ENCODE results near the gene SIDT1. TPM values are rescaled to one million over a fixed set of nuclear protein-coding genes. Genes with fewer than 3 reads are reported as not detected.
A peak's percentile ranks its signal among the peaks of the same experiment; 100 is the strongest.

SIDT1 gene
- total RNA-seq, 5 donors from 2014 or later (not counting 1 experiment from before 2014, with no cell fraction given): 44.9 to 75.5 (median 48.7) TPM

GRCh38 chr3:113535898-113536297 is 3.5 kb downstream of the SIDT1 start:
- Mint-ChIP-seq H3K27ac (peak overlapping the region in 1 of 2 donors; percentile 30), H3K4me3 (peak overlapping the region; percentile 34 to 57 (median 37)), H3K4me1 (peaks cover 70 to 75% (median 71%) of the 10 kb centered on the region in 3 donors), H3K9me3 (no peaks in the 10 kb centered on the region), H3K27me3 (no peaks in the 10 kb centered on the region), H3K36me3 (peaks cover 43% of the 10 kb centered on the region)
- H3K4me3 ChIP-seq (ENCODE audit: control insufficient read depth in 1 of 2, extremely low read depth in 1 of 2, low read length in 1 of 2): no peak overlapping the region
- POLR2A ChIA-PET: no interaction called here
- ATAC-seq (replicated peaks in 1 of 4) (no peak), DNase-seq (peak in 1 of 35 experiments; percentile 46)
- H3K36me3 ChIP-seq (ENCODE audit: control insufficient read depth in 2 of 2, extremely low read depth in 1 of 2, insufficient read depth in 1 of 2, low read length in 1 of 2): peaks cover 3 to 11% of the 10 kb centered on the region in 2 donors
- H3K4me1 ChIP-seq (ENCODE audit: control insufficient read depth in 1 of 2, extremely low read depth in 1 of 2, insufficient read depth in 2 of 2, low read length in 2 of 2): peaks cover 22 to 33% of the 10 kb centered on the region in 2 experiments
- no peaks in the 10 kb centered on the region for H3K27me3 ChIP-seq (replicated peaks in 1 of 2; ENCODE audit: control insufficient read depth in 2 of 2, extremely low read depth in 1 of 2, insufficient read depth in 2 of 2, low read length in 1 of 2)
- no CpG with 5 or more reads among the region's 5 CpGs for WGBS (ENCODE audit: insufficient coverage)
- CTCF ChIA-PET: interaction anchor here (1.3 to 2.0 kb wide), 5 partner anchors 11 to 42 kb away, joined by 4 to 11 read pairs (median 6); partner anchors contain the start of gene SPICE1 (in 1 of the 2)
- no peak overlapping the region for H3K27ac ChIP-seq (ENCODE audit: low read length)
- no peaks in the 10 kb centered on the region for H3K9me3 ChIP-seq

- H3K4me1 ChIP-seq (ENCODE audit: control insufficient read depth in 1 of 2, extremely low read depth in 1 of 2, insufficient read depth in 2 of 2, low read length in 2 of 2): peaks cover 19 to 28% of the 10 kb centered on the region in 2 experiments
- no peak for ATAC-seq (replicated peaks in 1 of 4)
- Mint-ChIP-seq H3K9me3 (no peaks in the 10 kb centered on the region), H3K27me3 (no peaks in the 10 kb centered on the region), H3K4me1 (peaks cover 62 to 68% (median 64%) of the 10 kb centered on the region in 3 donors), H3K27ac (peak overlapping the region; percentile 16 to 19), H3K4me3 (peak overlapping the region in 2 of 3 donors; percentile 14 to 57), H3K36me3 (peaks cover 45% of the 10 kb centered on the region)
- no peaks in the 10 kb centered on the region for H3K27me3 ChIP-seq (replicated peaks in 1 of 2; ENCODE audit: control insufficient read depth in 2 of 2, extremely low read depth in 1 of 2, insufficient read depth in 2 of 2, low read length in 1 of 2)
- H3K27ac ChIP-seq (ENCODE audit: low read length): no peak overlapping the region
- no peaks in the 10 kb centered on the region for H3K9me3 ChIP-seq
- H3K36me3 ChIP-seq (ENCODE audit: control insufficient read depth in 2 of 2, extremely low read depth in 1 of 2, insufficient read depth in 1 of 2, low read length in 1 of 2): peaks cover 3 to 11% of the 10 kb centered on the region in 2 donors
- DNase-seq: no peak
- ChIA-PET POLR2A (interaction anchor here in 1 of 2 donors (0.6 to 1.2 kb wide), 2 partner anchors 10 to 1067 kb away, joined by 3 read pairs; no protein-coding TSS in a partner anchor), CTCF (interaction anchor here (0.7 to 2.0 kb wide), 7 partner anchors 10 to 43 kb away, joined by 3 to 11 read pairs (median 5); partner anchors contain the start of gene SPICE1 (in 1 of the 2))
- no peak overlapping the region for H3K4me3 ChIP-seq (ENCODE audit: control insufficient read depth in 1 of 2, extremely low read depth in 1 of 2, low read length in 1 of 2)
These were observed 4.3 kb downstream of the SIDT1 start for GRCh38 chr3:113536627-113537101.

GRCh38 chr3:113537155-113537554 is 4.8 kb downstream of the SIDT1 start:
- ChIA-PET POLR2A (interaction anchor here in 1 of 2 donors (0.6 to 1.2 kb wide), 2 partner anchors 9 to 1068 kb away, joined by 3 read pairs; no protein-coding TSS in a partner anchor), CTCF (interaction anchor here (0.7 to 2.0 kb wide), 6 partner anchors 10 to 44 kb away, joined by 3 to 11 read pairs (median 4); no protein-coding TSS in a partner anchor)
- Histone ChIP-seq H3K9me3 (no peaks in the 10 kb centered on the region), H3K27ac (ENCODE audit: low read length) (no peak overlapping the region), H3K36me3 (ENCODE audit: control insufficient read depth in 2 of 2, extremely low read depth in 1 of 2, insufficient read depth in 1 of 2, low read length in 1 of 2) (peaks cover 3 to 11% of the 10 kb centered on the region in 2 donors), H3K4me1 (ENCODE audit: control insufficient read depth in 1 of 2, extremely low read depth in 1 of 2, insufficient read depth in 2 of 2, low read length in 2 of 2) (peaks cover 17 to 28% of the 10 kb centered on the region in 2 experiments), H3K27me3 (replicated peaks in 1 of 2; ENCODE audit: control insufficient read depth in 2 of 2, extremely low read depth in 1 of 2, insufficient read depth in 2 of 2, low read length in 1 of 2) (no peaks in the 10 kb centered on the region), H3K4me3 (ENCODE audit: control insufficient read depth in 1 of 2, extremely low read depth in 1 of 2, low read length in 1 of 2) (no peak overlapping the region)
- Mint-ChIP-seq H3K4me1 (peaks cover 58 to 63% (median 59%) of the 10 kb centered on the region in 3 donors), H3K27ac (peak overlapping the region; percentile 16 to 23), H3K9me3 (no peaks in the 10 kb centered on the region), H3K27me3 (no peaks in the 10 kb centered on the region), H3K36me3 (peaks cover 49% of the 10 kb centered on the region), H3K4me3 (no peak overlapping the region)
- DNase-seq (no peak), ATAC-seq (replicated peaks in 1 of 4) (no peak)

- Histone ChIP-seq H3K27me3 (replicated peaks in 1 of 2; ENCODE audit: control insufficient read depth in 2 of 2, extremely low read depth in 1 of 2, insufficient read depth in 2 of 2, low read length in 1 of 2) (no peaks in the 10 kb centered on the region), H3K9me3 (no peaks in the 10 kb centered on the region), H3K4me1 (ENCODE audit: control insufficient read depth in 1 of 2, extremely low read depth in 1 of 2, insufficient read depth in 2 of 2, low read length in 2 of 2) (peaks cover 2 to 5% of the 10 kb centered on the region in 2 experiments), H3K4me3 (ENCODE audit: control insufficient read depth in 1 of 2, extremely low read depth in 1 of 2, low read length in 1 of 2) (no peak overlapping the region), H3K27ac (ENCODE audit: low read length) (no peak overlapping the region), H3K36me3 (ENCODE audit: control insufficient read depth in 2 of 2, extremely low read depth in 1 of 2, insufficient read depth in 1 of 2, low read length in 1 of 2) (peaks cover 3 to 7% of the 10 kb centered on the region in 2 donors)
- H3K27me3 Mint-ChIP-seq: no peaks in the 10 kb centered on the region
- no peak overlapping the region for H3K4me3 Mint-ChIP-seq
- H3K36me3 Mint-ChIP-seq: peaks cover 70% of the 10 kb centered on the region
- WGBS (ENCODE audit: insufficient coverage): no CpG with 5 or more reads among the region's 2 CpGs
- H3K27ac Mint-ChIP-seq: no peak overlapping the region
- DNase-seq (no peak), ATAC-seq (replicated peaks in 1 of 4) (no peak)
- ChIA-PET POLR2A (no interaction called here), CTCF (interaction anchor here in 1 of 2 donors (1.5 kb wide), 1 partner anchor 48 kb away, joined by 6 read pairs; no protein-coding TSS in a partner anchor)
- peaks cover 47 to 56% (median 53%) of the 10 kb centered on the region in 3 donors for H3K4me1 Mint-ChIP-seq
- H3K9me3 Mint-ChIP-seq: no peaks in the 10 kb centered on the region
These were observed 9.2 kb downstream of the SIDT1 start for GRCh38 chr3:113541519-113541918.

- DNase-seq (no peak), ATAC-seq (replicated peaks in 1 of 4) (no peak)
- Mint-ChIP-seq H3K36me3 (peaks cover 56% of the 10 kb centered on the region), H3K4me1 (peaks cover 47 to 52% (median 52%) of the 10 kb centered on the region in 3 donors), H3K27ac (no peak overlapping the region), H3K9me3 (no peaks in the 10 kb centered on the region), H3K27me3 (no peaks in the 10 kb centered on the region), H3K4me3 (no peak overlapping the region)
- H3K9me3 ChIP-seq: no peaks in the 10 kb centered on the region
- no CpG with 5 or more reads among the region's 1 CpG for whole genome bisulfite sequencing (ENCODE audit: insufficient coverage)
- no peak overlapping the region for H3K27ac ChIP-seq (ENCODE audit: low read length)
- H3K36me3 ChIP-seq (ENCODE audit: control insufficient read depth in 2 of 2, extremely low read depth in 1 of 2, insufficient read depth in 1 of 2, low read length in 1 of 2): peaks cover 0 to 6% of the 10 kb centered on the region in 2 donors
- CTCF ChIA-PET: no interaction called here
- POLR2A ChIA-PET: no interaction called here
- H3K27me3 ChIP-seq (replicated peaks in 1 of 2; ENCODE audit: control insufficient read depth in 2 of 2, extremely low read depth in 1 of 2, insufficient read depth in 2 of 2, low read length in 1 of 2): no peaks in the 10 kb centered on the region
- H3K4me3 ChIP-seq (ENCODE audit: control insufficient read depth in 1 of 2, extremely low read depth in 1 of 2, low read length in 1 of 2): no peak overlapping the region
- no peaks in the 10 kb centered on the region for H3K4me1 ChIP-seq (ENCODE audit: control insufficient read depth in 1 of 2, extremely low read depth in 1 of 2, insufficient read depth in 2 of 2, low read length in 2 of 2)
These were observed 13.2 kb downstream of the SIDT1 start for GRCh38 chr3:113545594-113545993.

GRCh38 chr3:113546414-113546893 is 14.1 kb downstream of the SIDT1 start:
- H3K4me1 Mint-ChIP-seq: peaks cover 51 to 59% (median 55%) of the 10 kb centered on the region in 3 donors

More at GRCh38 chr3:113546414-113546893, 14.1 kb downstream of the SIDT1 start:
- Histone ChIP-seq H3K36me3 (ENCODE audit: control insufficient read depth in 2 of 2, extremely low read depth in 1 of 2, insufficient read depth in 1 of 2, low read length in 1 of 2) (peaks cover 0 to 6% of the 10 kb centered on the region in 2 donors), H3K27ac (ENCODE audit: low read length) (no peak overlapping the region), H3K4me3 (ENCODE audit: control insufficient read depth in 1 of 2, extremely low read depth in 1 of 2, low read length in 1 of 2) (no peak overlapping the region), H3K9me3 (no peaks in the 10 kb centered on the region), H3K4me1 (ENCODE audit: control insufficient read depth in 1 of 2, extremely low read depth in 1 of 2, insufficient read depth in 2 of 2, low read length in 2 of 2) (no peaks in the 10 kb centered on the region), H3K27me3 (replicated peaks in 1 of 2; ENCODE audit: control insufficient read depth in 2 of 2, extremely low read depth in 1 of 2, insufficient read depth in 2 of 2, low read length in 1 of 2) (no peaks in the 10 kb centered on the region)
- peaks cover 54% of the 10 kb centered on the region for H3K36me3 Mint-ChIP-seq
- H3K27ac Mint-ChIP-seq: peak overlapping the region; percentile 37 to 62
- ChIA-PET POLR2A (interaction anchor here in 1 of 2 donors (0.7 kb wide), 1 partner anchor 10 kb away, joined by 3 read pairs; no protein-coding TSS in a partner anchor), CTCF (interaction anchor here in 1 of 2 donors (0.7 to 1.8 kb wide), 7 partner anchors 9 to 54 kb away, joined by 3 to 8 read pairs (median 4); no protein-coding TSS in a partner anchor)
- H3K4me3 Mint-ChIP-seq: no peak overlapping the region
- no peaks in the 10 kb centered on the region for H3K27me3 Mint-ChIP-seq
- H3K9me3 Mint-ChIP-seq: no peaks in the 10 kb centered on the region
- WGBS (ENCODE audit: insufficient coverage): 0% methylated on average over 1 of the region's 3 CpGs
- ATAC-seq (replicated peaks in 1 of 4): no peak
- DNase-seq: no peak
